Esophagus (tissue), 2 donors: ENCODE results near the gene MYBPC2. TPM values are rescaled to one million over a fixed set of nuclear protein-coding genes. Genes with fewer than 3 reads are reported as not detected.
"Not testable (repeated sequence)": the region's sequence is repeated elsewhere in the genome, so short reads cannot be mapped to it uniquely, and the experiment has no call there.

Experiments used
- H3K27ac ChIP-seq, 2 donors: one replicate each; pipeline ENCODE4 v1.5.1; 2013; ENCODE audit warnings: low read depth in 2 of 2, mild to moderate bottlenecking in 2 of 2, inconsistent platforms in 1 of 2, low read length in 1 of 2, moderate library complexity in 1 of 2
- H3K27me3 ChIP-seq, 2 donors: one replicate each; pipeline ENCODE4 v1.6.1; 2013; ENCODE audit warnings: low read length in 2 of 2, control low read depth in 1 of 2, mild to moderate bottlenecking in 1 of 2; ENCODE audit not compliant: insufficient read depth in 2 of 2, control insufficient read depth in 1 of 2
- H3K36me3 ChIP-seq, 2 donors: one replicate each; pipeline ENCODE4 v1.6.1; 2013; ENCODE audit warnings: low read length in 1 of 2; ENCODE audit not compliant: control insufficient read depth in 2 of 2, insufficient read depth in 2 of 2
- H3K4me1 ChIP-seq, 2 donors: one replicate each; pipeline ENCODE4 v1.6.1; 2013; ENCODE audit warnings: low read length in 1 of 2; ENCODE audit not compliant: control insufficient read depth in 2 of 2, insufficient read depth in 2 of 2
- H3K4me3 ChIP-seq, 2 donors: one replicate each; pipeline ENCODE4 v1.5.1; 2013; ENCODE audit warnings: low read length in 2 of 2, mild to moderate bottlenecking in 2 of 2, low read depth in 1 of 2, moderate library complexity in 1 of 2
- H3K9me3 ChIP-seq, 2 donors: one replicate each; pipeline ENCODE4 v1.6.1; 2013; ENCODE audit warnings: mild to moderate bottlenecking in 2 of 2, low read depth in 1 of 2, low read length in 1 of 2, moderate library complexity in 1 of 2; ENCODE audit not compliant: control insufficient read depth in 2 of 2, insufficient read depth in 1 of 2
- WGBS, 2 donors: extraction: QIAGEN DNeasy Blood & Tissue Kit; methylation state at CpG; one replicate each; pipeline ENCODE4 v1.1.7; 2013; 5-methylcytosine and 5-hydroxymethylcytosine counted together
- polyA plus RNA-seq, 2 donors: library from polyadenylated mRNA; stranded (reverse); fragments of 200-250 nt; gene quantifications; one replicate each; pipeline ENCODE4 v1.2.3, GENCODE V29; 2013
- donor health status: healthy with polysubstance abuse.
- donor health status: Bipolar disorder and iron deficiency.

The MYBPC2 gene
- polyA plus RNA-seq, 2 donors, result 0.12 TPM; not detected in 1

- Histone ChIP-seq H3K4me1 (no peaks in the 10 kb centered on the region), H3K4me3 (no peak overlapping the region), H3K27ac (no peak overlapping the region), H3K27me3 (no peaks in the 10 kb centered on the region), H3K36me3 (no peaks in the 10 kb centered on the region), H3K9me3 (peaks cover 0 to 2% of the 10 kb centered on the region in 2 donors)
- 77 to 83% methylated on average over 17 of the region's 17 CpGs for WGBS, 2 donors
Measured at GRCh38 chr19:50435221-50435620, 2.5 kb downstream of the MYBPC2 start.

GRCh38 chr19:50435627-50436026, 2.9 kb downstream of the MYBPC2 start:
- Histone ChIP-seq H3K4me3 (no peak overlapping the region), H3K4me1 (no peaks in the 10 kb centered on the region), H3K36me3 (no peaks in the 10 kb centered on the region), H3K27me3 (no peaks in the 10 kb centered on the region), H3K27ac (no peak overlapping the region), H3K9me3 (peaks cover 0 to 2% of the 10 kb centered on the region in 2 donors)
- 77 to 81% methylated on average over 12 of the region's 12 CpGs for WGBS, 2 donors

- H3K4me3 ChIP-seq, result no peak overlapping the region
- no peaks in the 10 kb centered on the region for H3K4me1 ChIP-seq
- no peaks in the 10 kb centered on the region for H3K36me3 ChIP-seq
- H3K27ac ChIP-seq, result no peak overlapping the region
- peaks cover 0 to 2% of the 10 kb centered on the region in 2 donors for H3K9me3 ChIP-seq
- H3K27me3 ChIP-seq, result no peaks in the 10 kb centered on the region
- WGBS, 2 donors, result 87 to 90% methylated on average over 5 of the region's 5 CpGs
Measured at GRCh38 chr19:50437862-50438449, 5.3 kb downstream of the MYBPC2 start.

GRCh38 chr19:50439130-50439529, 6.4 kb downstream of the MYBPC2 start:
- not testable (repeated sequence) for H3K4me1 ChIP-seq, H3K36me3 ChIP-seq
- 59 to 75% methylated on average over 2 of the region's 2 CpGs for WGBS, 2 donors

GRCh38 chr19:50444059-50444458, 11.4 kb downstream of the MYBPC2 start:
- peaks cover 0 to 3% of the 10 kb centered on the region in 2 donors for H3K9me3 ChIP-seq
- no peaks in the 10 kb centered on the region for H3K27me3 ChIP-seq
- WGBS, 2 donors, result 60 to 78% methylated on average over 1 of the region's 1 CpG
- H3K4me3 ChIP-seq, result no peak overlapping the region
- no peak overlapping the region for H3K27ac ChIP-seq
- no peaks in the 10 kb centered on the region for H3K4me1 ChIP-seq
- no peaks in the 10 kb centered on the region for H3K36me3 ChIP-seq

More at GRCh38 chr19:50439130-50439529, 6.4 kb downstream of the MYBPC2 start:
- H3K9me3 ChIP-seq, H3K27ac ChIP-seq, H3K27me3 ChIP-seq, H3K4me3 ChIP-seq: not testable (repeated sequence)

- Histone ChIP-seq H3K36me3 (no peaks in the 10 kb centered on the region), H3K27ac (no peak overlapping the region), H3K4me1 (no peaks in the 10 kb centered on the region), H3K4me3 (no peak overlapping the region), H3K9me3 (peaks cover 0 to 3% of the 10 kb centered on the region in 2 donors), H3K27me3 (no peaks in the 10 kb centered on the region)
- 83 to 84% methylated on average over 5 of the region's 5 CpGs for WGBS, 2 donors
Measured at GRCh38 chr19:50447053-50447452, 14.4 kb downstream of the MYBPC2 start.

GRCh38 chr19:50447750-50448149, 15.1 kb downstream of the MYBPC2 start:
- H3K36me3 ChIP-seq, result no peaks in the 10 kb centered on the region
- H3K4me1 ChIP-seq, result no peaks in the 10 kb centered on the region
- H3K27ac ChIP-seq, result no peak overlapping the region
- no peaks in the 10 kb centered on the region for H3K27me3 ChIP-seq
- WGBS, 2 donors, result 92 to 97% methylated on average over 10 of the region's 10 CpGs
- no peak overlapping the region for H3K4me3 ChIP-seq
- H3K9me3 ChIP-seq, result peaks cover 0 to 3% of the 10 kb centered on the region in 2 donors

GRCh38 chr19:50449236-50449899, 16.7 kb downstream of the MYBPC2 start:
- Histone ChIP-seq H3K9me3 (peaks cover 0 to 3% of the 10 kb centered on the region in 2 donors), H3K27me3 (no peaks in the 10 kb centered on the region), H3K4me1 (no peaks in the 10 kb centered on the region), H3K4me3 (no peak overlapping the region), H3K36me3 (no peaks in the 10 kb centered on the region), H3K27ac (no peak overlapping the region)
- WGBS, 2 donors, result 66 to 72% methylated on average over 14 of the region's 14 CpGs

GRCh38 chr19:50450369-50451222, 17.9 kb downstream of the MYBPC2 start:
- no peaks in the 10 kb centered on the region for H3K36me3 ChIP-seq
- H3K4me1 ChIP-seq, result no peaks in the 10 kb centered on the region
- no peak overlapping the region for H3K27ac ChIP-seq
- no peaks in the 10 kb centered on the region for H3K27me3 ChIP-seq
- peaks cover 0 to 3% of the 10 kb centered on the region in 2 donors for H3K9me3 ChIP-seq
- WGBS, 2 donors, result 55 to 56% methylated on average over 30 of the region's 30 CpGs
- no peak overlapping the region for H3K4me3 ChIP-seq
